IMR-90 (cell line): ENCODE measurements around the gene EMID1. TPM values are rescaled to one million over a fixed set of nuclear protein-coding genes. Genes with fewer than 3 reads are reported as not detected.

Source experiments
- ATAC-seq: fragments of 200-7000 bp; cut with Tn5 transposase; 2 replicates; pipeline ENCODE4 v1.9.1; 2020; ENCODE audit warnings: low read depth, mild to moderate bottlenecking, moderate library complexity
- BruUV-seq: library from RNA; stranded (reverse); fragments of 400-500 nt; replicated peaks from 2 replicates; lab custom pipeline; 2021; lab: Mats Ljungman, UMichigan
- CTCF ChIA-PET: fragments of 300-600 bp; formaldehyde crosslinking; extraction: SDS; loops from one replicate; lab custom pipeline; 2021; ENCODE audit warnings: antibody characterized with exemption; lab: Yijun Ruan, JAX
- POLR2A ChIA-PET: fragments of 300-600 bp; sonication (Branson Sonifier 250); formaldehyde crosslinking; loops from one replicate; lab custom pipeline; 2022; ENCODE audit warnings: antibody characterized with exemption; ENCODE audit not compliant: unreplicated experiment; lab: Charles Lee
- DNase-seq: peaks from one replicate; pipeline ENCODE4 v3.0.0; 2013
- H2AFZ ChIP-seq: replicated peaks from 2 replicates; pipeline ENCODE3; 2013; ENCODE audit warnings: low read length, mild to moderate bottlenecking; ENCODE audit not compliant: poor library complexity
- H2AK5ac ChIP-seq: 2 replicates; pipeline ENCODE4 v1.6.1; 2013; ENCODE audit warnings: low read depth, low read length, inconsistent platforms
- H2AK9ac ChIP-seq: replicated peaks from 2 replicates; pipeline ENCODE3; 2013; ENCODE audit warnings: mild to moderate bottlenecking, low read depth, low read length, moderate library complexity; ENCODE audit not compliant: poor library complexity
- H2BK120ac ChIP-seq: 2 replicates; pipeline ENCODE4 v1.6.1; 2013; ENCODE audit warnings: low read depth, low read length, inconsistent platforms
- H2BK15ac ChIP-seq: 3 replicates; pipeline ENCODE4 v1.6.1; 2013; ENCODE audit warnings: low read depth, low read length, inconsistent platforms
- H2BK20ac ChIP-seq: 2 replicates; pipeline ENCODE4 v1.6.1; 2013; ENCODE audit warnings: low read depth, mild to moderate bottlenecking, inconsistent platforms, low read length, moderate library complexity
- H2BK5ac ChIP-seq: 2 replicates; pipeline ENCODE4 v1.6.1; 2013; ENCODE audit warnings: mild to moderate bottlenecking, low read depth, low read length, inconsistent platforms; ENCODE audit not compliant: poor library complexity, severe bottlenecking
- H3K14ac ChIP-seq: replicated peaks from 2 replicates; pipeline ENCODE4 v1.6.1; 2013; ENCODE audit warnings: low read depth, low read length, inconsistent platforms
- H3K18ac ChIP-seq: 2 replicates; pipeline ENCODE4 v1.6.1; 2013; ENCODE audit warnings: low read depth, low read length, control low read depth
- H3K23ac ChIP-seq: 2 replicates; pipeline ENCODE4 v1.6.1; 2013; ENCODE audit warnings: low read depth, low read length, inconsistent platforms
- H3K27ac ChIP-seq: 2 replicates; pipeline ENCODE4 v1.5.1; 2013; ENCODE audit warnings: mild to moderate bottlenecking, control low read depth, low read length; ENCODE audit not compliant: insufficient read depth
- H3K27me3 ChIP-seq: 2 replicates; pipeline ENCODE4 v1.6.1; 2013; ENCODE audit warnings: low read length; ENCODE audit not compliant: control insufficient read depth, insufficient read depth
- H3K36me3 ChIP-seq: 2 replicates; pipeline ENCODE4 v1.6.1; 2013; ENCODE audit warnings: low read length, mixed read lengths; ENCODE audit not compliant: control insufficient read depth, insufficient read depth
- H3K4ac ChIP-seq: 2 replicates; pipeline ENCODE4 v1.6.1; 2013; ENCODE audit warnings: low read depth, low read length, inconsistent platforms
- H3K4me1 ChIP-seq: 2 replicates; pipeline ENCODE4 v1.6.1; 2013; ENCODE audit warnings: low read length, mixed read lengths; ENCODE audit not compliant: control insufficient read depth, insufficient read depth
- H3K4me2 ChIP-seq: 2 replicates; pipeline ENCODE4 v1.6.1; 2013; ENCODE audit warnings: low read depth, mild to moderate bottlenecking, control low read depth, low read length, moderate library complexity
- H3K4me3 ChIP-seq: 2 replicates; pipeline ENCODE4 v1.5.1; 2013; ENCODE audit warnings: low read depth, mild to moderate bottlenecking, control low read depth, low read length, moderate library complexity; ENCODE audit not compliant: insufficient read depth
- H3K56ac ChIP-seq: 2 replicates; pipeline ENCODE4 v1.6.1; 2013; ENCODE audit warnings: low read length, inconsistent platforms; ENCODE audit not compliant: insufficient read depth; ENCODE audit errors: extremely low read depth
- H3K79me1 ChIP-seq, 2 experiments: 2 replicates each; pipeline ENCODE4 v1.6.1; 2013; ENCODE audit warnings: low read length in 2 of 2, inconsistent platforms in 1 of 2, low read depth in 1 of 2
- H3K9ac ChIP-seq: 2 replicates; pipeline ENCODE4 v1.6.1; 2013; ENCODE audit warnings: low read depth, low read length, control low read depth
- H3K9me1 ChIP-seq: 2 replicates; pipeline ENCODE4 v1.6.1; 2013; ENCODE audit warnings: low read length, inconsistent platforms; ENCODE audit not compliant: insufficient read depth
- H3K9me3 ChIP-seq: 2 replicates; pipeline ENCODE4 v1.6.1; 2013; ENCODE audit warnings: low read length; ENCODE audit not compliant: control insufficient read depth, insufficient read depth
- H4K20me1 ChIP-seq: 2 replicates; pipeline ENCODE4 v1.6.1; 2013; ENCODE audit warnings: low read length, inconsistent platforms; ENCODE audit not compliant: insufficient read depth
- H4K5ac ChIP-seq: 2 replicates; pipeline ENCODE4 v1.6.1; 2013; ENCODE audit warnings: mild to moderate bottlenecking, low read depth, low read length, control low read depth
- H4K8ac ChIP-seq, 2 experiments: 2 replicates each; pipeline ENCODE4 v1.6.1; 2013; ENCODE audit warnings: low read depth in 2 of 2, low read length in 2 of 2, control low read depth in 1 of 2, inconsistent platforms in 1 of 2
- H4K91ac ChIP-seq: 2 replicates; pipeline ENCODE4 v1.6.1; 2013; ENCODE audit warnings: low read depth, low read length, inconsistent platforms; ENCODE audit not compliant: insufficient read depth
- BHLHE40 ChIP-seq: fragments of 150-350 bp; IDR thresholded peaks from 2 replicates; pipeline ENCODE4 v1.6.1; 2016; ENCODE audit warnings: mild to moderate bottlenecking, low read depth, low read length
- CEBPB ChIP-seq: IDR thresholded peaks from 2 replicates; pipeline ENCODE4 v1.6.1; 2012; ENCODE audit warnings: low read depth, low read length, improper control_type of control experiment
- CHD1 ChIP-seq: IDR thresholded peaks from 2 replicates; pipeline ENCODE4 v1.6.1; 2012; ENCODE audit warnings: low read depth, low read length, improper control_type of control experiment
- CTCF ChIP-seq: conservative IDR thresholded peaks from 2 replicates; pipeline ENCODE4 v1.5.1; 2012; ENCODE audit warnings: mild to moderate bottlenecking, low read depth, low read length, improper control_type of control experiment
- ELK1 ChIP-seq: fragments of 150-350 bp; IDR thresholded peaks from 2 replicates; pipeline ENCODE4 v1.6.1; 2016; ENCODE audit warnings: low read depth, mild to moderate bottlenecking, low read length, moderate library complexity, borderline replicate concordance
- FOS ChIP-seq: fragments of 150-350 bp; IDR thresholded peaks from 2 replicates; pipeline ENCODE4 v1.6.1; 2016; ENCODE audit warnings: low read depth, low read length
- MAFK ChIP-seq: IDR thresholded peaks from 2 replicates; pipeline ENCODE4 v1.6.1; 2012; ENCODE audit warnings: low read depth, low read length, improper control_type of control experiment
- MAZ ChIP-seq: IDR thresholded peaks from 2 replicates; pipeline ENCODE4 v1.6.1; 2012; ENCODE audit warnings: low read depth, mild to moderate bottlenecking, low read length, improper control_type of control experiment, moderate library complexity, borderline replicate concordance
- MXI1 ChIP-seq: IDR thresholded peaks from 2 replicates; pipeline ENCODE4 v1.6.1; 2012; ENCODE audit warnings: low read depth, mild to moderate bottlenecking, low read length, moderate library complexity, borderline replicate concordance
- NFE2L2 ChIP-seq: fragments of 150-350 bp; IDR thresholded peaks from 2 replicates; pipeline ENCODE4 v1.6.1; 2016; ENCODE audit warnings: low read depth, mild to moderate bottlenecking, low read length
- POLR2A ChIP-seq: IDR thresholded peaks from 2 replicates; pipeline ENCODE4 v1.6.1; 2012; ENCODE audit warnings: mild to moderate bottlenecking, low read depth, low read length
- RAD21 ChIP-seq: IDR thresholded peaks from 2 replicates; pipeline ENCODE4 v1.6.1; 2012; ENCODE audit warnings: low read length, improper control_type of control experiment
- RCOR1 ChIP-seq: IDR thresholded peaks from 2 replicates; pipeline ENCODE4 v1.6.1; 2012; ENCODE audit warnings: mild to moderate bottlenecking, low read length, improper control_type of control experiment; ENCODE audit not compliant: insufficient replicate concordance
- RFX5 ChIP-seq: IDR thresholded peaks from 2 replicates; pipeline ENCODE4 v1.8.0; 2012; ENCODE audit warnings: low read depth, mild to moderate bottlenecking, low read length, moderate library complexity
- SMC3 ChIP-seq: fragments of 150-350 bp; IDR thresholded peaks from 2 replicates; pipeline ENCODE4 v1.6.1; 2016; ENCODE audit warnings: low read depth, mild to moderate bottlenecking, antibody characterized with exemption, low read length, moderate library complexity
- USF2 ChIP-seq: fragments of 150-350 bp; IDR thresholded peaks from 2 replicates; pipeline ENCODE4 v1.6.1; 2017; ENCODE audit warnings: mild to moderate bottlenecking, antibody characterized with exemption, low read length, low read depth
- WGBS, 2 experiments: methylation state at CpG; one replicate each; pipeline versions ENCODE4 v1.1.5 to v1.1.7; 2013; ENCODE audit warnings: missing lambda C conversion rate in 2 of 2; ENCODE audit not compliant: insufficient read length in 1 of 2; ENCODE audit errors: extremely low coverage in 2 of 2; 5-methylcytosine and 5-hydroxymethylcytosine counted together
- dilution Hi-C: fragments of 300-500 bp; cut with HindIII; formaldehyde crosslinking; loops from one replicate; pipeline ENCODE4 v1.14.3; 2018; ENCODE audit warnings: low sequenced_read_pairs; ENCODE audit not compliant: unreplicated experiment
- in situ Hi-C: fragments of 300-500 bp; cut with MboI; formaldehyde crosslinking; loops from 3 replicates; pipeline ENCODE4 v1.14.3; 2019; ENCODE audit warnings: low sequenced_read_pairs, inconsistent platforms, mixed read lengths
- intact Hi-C: fragments of 100-400 bp; cut with micrococcal nuclease; formaldehyde crosslinking; loops from 2 replicates; pipeline ENCODE4 v1.10.0; 2022
- polyA plus RNA-seq, 3 experiments: library from polyadenylated mRNA; depleted of rRNA; stranded (reverse); fragments of >200 nt; gene quantifications; 2 replicates each; pipeline ENCODE4 v1.2.3, GENCODE V29; 2012; ENCODE audit warnings: low replicate concordance in 1 of 3
- total RNA-seq: library from RNA; depleted of rRNA; stranded (reverse); fragments of >200 nt; gene quantifications from 2 replicates; pipeline ENCODE4 v1.2.3, GENCODE V29; 2012

The EMID1 gene
- total and polyA plus RNA-seq, 2 of the 4 experiments (the other 2 are of a cell fraction): 0.54 to 1.3 TPM

GRCh38 chr22:29307596-29308147, 102.0 kb downstream of the EMID1 start:
- H3K4me2 ChIP-seq: peak overlapping the region; percentile 88
- H2BK5ac ChIP-seq: peak overlapping the region; percentile 22
- peak overlapping the region; percentile 17; the same call in 1 of the 2 replicates for H4K91ac ChIP-seq
- peak overlapping the region; percentile 26; the same call in 1 of the 2 replicates for H2BK120ac ChIP-seq
- peak overlapping the region; percentile 99 for H2AK9ac ChIP-seq
- peak overlapping the region; percentile 74 for H3K27ac ChIP-seq
- H3K27me3 ChIP-seq: no peaks in the 10 kb centered on the region
- H3K18ac ChIP-seq: no peak overlapping the region
- H2BK20ac ChIP-seq: no peak overlapping the region
- ATAC-seq (no peak), DNase-seq (no peak)
- BruUV-seq: no TSS peak
- in situ Hi-C loops (no loop called here), dilution Hi-C loops (no loop called here), intact Hi-C loops (no loop called here)
- ChIA-PET POLR2A (no interaction called here), CTCF (no interaction called here)
- H3K23ac ChIP-seq: peak overlapping the region; percentile 95
- 58% methylated on average over 7 of the region's 20 CpGs; no CpG with 5 or more reads in 1 of the 2 experiments for WGBS, 2 experiments
- peak overlapping the region; percentile 74 for H3K4ac ChIP-seq
- H4K20me1 ChIP-seq: peaks cover 20% of the 10 kb centered on the region
- peaks cover 8 to 42% of the 10 kb centered on the region in 2 experiments; a peak in 3 of 4 replicates for H3K79me1 ChIP-seq
- H3K9ac ChIP-seq: peak overlapping the region; percentile 78
- peaks cover 17% of the 10 kb centered on the region for H3K4me1 ChIP-seq
- no peak overlapping the region for H3K56ac ChIP-seq
- H3K9me1 ChIP-seq: peaks cover 5% of the 10 kb centered on the region; the same call in 1 of the 2 replicates
- H2BK15ac ChIP-seq: no peak overlapping the region
- H3K9me3 ChIP-seq: no peaks in the 10 kb centered on the region
- H2AFZ ChIP-seq: peak overlapping the region; percentile 81
- TF ChIP-seq CEBPB (no peak), NFE2L2 (no peak), MAFK (no peak), POLR2A (no peak), BHLHE40 (no peak), ELK1 (no peak), RCOR1 (no peak), CTCF (no peak), MXI1 (no peak), FOS (no peak), SMC3 (no peak), USF2 (no peak), CHD1 (no peak), RAD21 (no peak), MAZ (no peak), RFX5 (no peak)
- peak overlapping the region; percentile 52 for H4K5ac ChIP-seq
- no peaks in the 10 kb centered on the region for H3K36me3 ChIP-seq
- peak overlapping the region; percentile 52 for H2AK5ac ChIP-seq
- H4K8ac ChIP-seq: peak overlapping the region in 1 of 2 experiments; percentile 75; a peak in 1 of 4 replicates
- peak overlapping the region; percentile 67 for H3K4me3 ChIP-seq
- peak overlapping the region; percentile 75 for H3K14ac ChIP-seq
